Ecto neural progenitor cell (in vitro differentiated cells): ENCODE results near the gene MRPL44.

Experiments
- DNase-seq: peaks from one replicate; pipeline ENCODE4 v3.0.0-alpha.2; 2018; ENCODE audit warnings: low spot score

Gene MRPL44

GRCh38 chr2:223957092-223957851, at the start of gene MRPL44:
TSS of gene MRPL44 (plus strand) at chr2:223957463. CDS start at chr2:223957473, 10 bp downstream.
- DNase-seq = peak; percentile 97

- no peak for DNase-seq
Observed at GRCh38 chr2:223908304-223908998, 48.8 kb upstream of the MRPL44 start.

- DNase-seq = no peak
Observed at GRCh38 chr2:223909001-223909741, 48.1 kb upstream of the MRPL44 start.

- DNase-seq = no peak
Observed at GRCh38 chr2:223914324-223914723, 42.9 kb upstream of the MRPL44 start.

GRCh38 chr2:223915071-223915470, 42.2 kb upstream of the MRPL44 start:
- no peak for DNase-seq

GRCh38 chr2:223916181-223916920, 40.9 kb upstream of the MRPL44 start:
- DNase-seq = no peak

GRCh38 chr2:223918671-223919134, 38.6 kb upstream of the MRPL44 start:
- DNase-seq = no peak

GRCh38 chr2:223920109-223920508, 37.2 kb upstream of the MRPL44 start:
- DNase-seq = no peak

GRCh38 chr2:223921204-223921603, 36.1 kb upstream of the MRPL44 start:
- DNase-seq = no peak

GRCh38 chr2:223922308-223922707, 35.0 kb upstream of the MRPL44 start:
- DNase-seq = no peak

- no peak for DNase-seq
Observed at GRCh38 chr2:223923976-223924375, 33.3 kb upstream of the MRPL44 start.

- no peak for DNase-seq
Observed at GRCh38 chr2:223925106-223925505, 32.2 kb upstream of the MRPL44 start.

GRCh38 chr2:223928113-223929006, 28.9 kb upstream of the MRPL44 start:
- no peak for DNase-seq

GRCh38 chr2:223929571-223930102, 27.6 kb upstream of the MRPL44 start:
- no peak for DNase-seq

- no peak for DNase-seq
Observed at GRCh38 chr2:223930103-223930976, 26.9 kb upstream of the MRPL44 start.

GRCh38 chr2:223932816-223933800, 24.2 kb upstream of the MRPL44 start:
- no peak for DNase-seq

- DNase-seq = no peak
Observed at GRCh38 chr2:223934870-223935269, 22.4 kb upstream of the MRPL44 start.

GRCh38 chr2:223935459-223936125, 21.7 kb upstream of the MRPL44 start:
- DNase-seq = no peak
